ENCODE data around the gene PDILT.

Gene PDILT

DNA sequence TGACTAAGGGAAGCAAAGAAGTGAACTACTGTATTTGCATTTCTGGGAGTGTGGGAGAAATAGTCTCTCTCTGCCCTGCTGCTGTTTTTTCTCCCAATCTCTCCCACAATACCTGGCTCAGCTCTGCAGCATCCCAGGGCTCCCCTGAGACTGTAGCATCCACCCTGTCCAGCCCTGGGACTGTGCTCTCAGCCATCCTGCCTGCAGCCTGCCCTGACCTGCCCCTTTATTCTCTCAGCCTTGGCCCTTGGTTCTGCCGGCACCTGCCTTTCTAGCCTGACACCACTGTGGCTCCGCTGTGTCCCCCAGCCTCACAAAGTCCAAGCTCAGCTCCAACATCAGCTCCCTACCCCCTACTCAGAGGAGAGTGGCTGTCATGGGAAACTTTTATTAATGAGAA lies 1.9 kb downstream of the PDILT start:
- TF ChIP-seq CTCF (IDR thresholded peaks at IDR 0.05; ENCODE audit: insufficient read depth, missing control alignments) = no peak
- no peak for DNase-seq (ENCODE audit: insufficient read length, low spot score)
- no peak for FAIRE-seq

DNA sequence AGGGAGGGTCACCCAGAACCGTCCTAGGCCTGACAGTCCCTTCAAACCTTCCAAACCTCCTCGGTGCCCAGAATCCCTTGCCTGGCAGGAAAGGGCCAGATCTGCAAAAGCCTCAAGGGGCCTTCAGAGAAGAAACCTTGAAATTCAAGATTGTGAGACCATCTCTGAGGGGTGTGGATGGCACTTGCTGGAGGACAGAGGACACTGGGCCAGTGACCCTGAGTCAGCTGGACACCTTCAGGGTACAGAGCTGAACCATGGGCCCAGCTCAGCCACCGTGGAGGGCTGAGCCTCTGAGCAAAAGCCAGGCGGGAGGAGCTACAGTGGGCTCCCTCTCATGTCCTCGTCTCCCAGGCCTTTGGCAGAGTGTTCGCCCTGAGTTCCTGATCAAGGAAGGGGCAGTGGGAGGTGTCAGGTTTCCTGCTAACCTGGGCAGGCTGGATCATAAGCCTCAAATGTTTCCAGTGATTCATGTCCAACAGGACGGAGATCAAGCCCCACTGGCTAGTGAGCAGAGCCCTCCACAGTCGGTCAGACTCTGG lies 3.0 kb downstream of the PDILT start:
- no peak for TF ChIP-seq CTCF (IDR thresholded peaks at IDR 0.05; ENCODE audit: insufficient read depth, missing control alignments)
- FAIRE-seq = no peak
- DNase-seq (ENCODE audit: insufficient read length, low spot score) = no peak

- no peak for TF ChIP-seq CTCF (IDR thresholded peaks at IDR 0.05; ENCODE audit: insufficient read depth, missing control alignments)
- no peak for DNase-seq (ENCODE audit: insufficient read length, low spot score)
- no peak for FAIRE-seq
Measured at GRCh38 chr16:20401066-20401465, 3.5 kb downstream of the PDILT start.

- no peak for DNase-seq (ENCODE audit: insufficient read length, low spot score)
- TF ChIP-seq CTCF (IDR thresholded peaks at IDR 0.05; ENCODE audit: insufficient read depth, missing control alignments) = no peak
- FAIRE-seq = no peak
Measured at GRCh38 chr16:20399185-20399584, 5.4 kb downstream of the PDILT start.

GRCh38 chr16:20398603-20399002 lies 5.9 kb downstream of the PDILT start:
- TF ChIP-seq CTCF (IDR thresholded peaks at IDR 0.05; ENCODE audit: insufficient read depth, missing control alignments) = no peak
- FAIRE-seq (no peak), DNase-seq (ENCODE audit: insufficient read length, low spot score) (no peak)

GRCh38 chr16:20397468-20398074 lies 7.0 kb downstream of the PDILT start:
- TF ChIP-seq CTCF (IDR thresholded peaks at IDR 0.05; ENCODE audit: insufficient read depth, missing control alignments) = no peak
- FAIRE-seq (no peak), DNase-seq (ENCODE audit: insufficient read length, low spot score) (no peak)

GRCh38 chr16:20396846-20397467 lies 7.6 kb downstream of the PDILT start:
- DNase-seq (ENCODE audit: insufficient read length, low spot score) = no peak
- TF ChIP-seq CTCF (IDR thresholded peaks at IDR 0.05; ENCODE audit: insufficient read depth, missing control alignments) = no peak
- no peak for FAIRE-seq

Measured in D721Med (cell line).